Measurements from ENCODE around the gene IL11RA. TPM values are rescaled to one million over a fixed set of nuclear protein-coding genes. Genes with fewer than 3 reads are reported as not detected.

Gene IL11RA
- total and polyA plus RNA-seq, 2 of the 8 experiments (the other 6 are each of a cell fraction or from before 2014, with no cell fraction given) = 5.5 to 9.1 TPM

DNA sequence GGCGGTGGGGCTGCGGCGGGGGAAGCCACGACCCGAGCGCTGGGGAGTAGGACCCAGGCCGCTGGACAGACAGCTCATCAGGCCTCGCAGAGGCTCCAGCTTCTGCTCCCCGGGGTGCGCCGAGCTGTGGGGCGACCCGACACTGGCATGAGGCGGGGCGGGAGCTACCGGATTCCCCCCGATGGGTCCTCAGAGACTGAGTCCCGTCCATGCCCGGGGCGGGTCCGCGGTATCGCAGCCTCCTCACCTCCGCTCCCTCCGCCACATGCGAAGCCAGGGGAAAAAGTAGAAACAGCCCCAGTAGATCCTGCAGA, 13.0 kb downstream of the IL11RA start (continued):
- TF ChIP-seq RFX5 (IDR thresholded peaks at IDR 0.05; ENCODE audit: borderline replicate concordance, low read depth, low read length) = no peak
- TF ChIP-seq CTBP2 (IDR thresholded peaks at IDR 0.05; ENCODE audit: borderline replicate concordance, insufficient read depth, insufficient read length, low read length) = no peak
- TF ChIP-seq TEAD4 (IDR thresholded peaks at IDR 0.05; ENCODE audit: low read depth, low read length) = no peak
- TF ChIP-seq, protein P1, sequence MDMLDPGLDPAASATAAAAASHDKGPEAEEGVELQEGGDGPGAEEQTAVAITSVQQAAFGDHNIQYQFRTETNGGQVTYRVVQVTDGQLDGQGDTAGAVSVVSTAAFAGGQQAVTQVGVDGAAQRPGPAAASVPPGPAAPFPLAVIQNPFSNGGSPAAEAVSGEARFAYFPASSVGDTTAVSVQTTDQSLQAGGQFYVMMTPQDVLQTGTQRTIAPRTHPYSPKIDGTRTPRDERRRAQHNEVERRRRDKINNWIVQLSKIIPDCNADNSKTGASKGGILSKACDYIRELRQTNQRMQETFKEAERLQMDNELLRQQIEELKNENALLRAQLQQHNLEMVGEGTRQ (IDR thresholded peaks at IDR 0.05; ENCODE audit: low read length) = no peak
- peak; percentile 16; the same call in 1 of the 2 replicates for TF ChIP-seq MAX (IDR thresholded peaks at IDR 0.05)
- no peak for TF ChIP-seq RBBP5 (IDR thresholded peaks at IDR 0.05; ENCODE audit: borderline replicate concordance, low read depth, low read length)
- no peak for TF ChIP-seq SIX5 (IDR thresholded peaks at IDR 0.05; ENCODE audit: low read depth, low read length)
- TF ChIP-seq KDM5A (IDR thresholded peaks at IDR 0.05; ENCODE audit: low read length) = no peak
- TF ChIP-seq CEBPB (IDR thresholded peaks at IDR 0.05; ENCODE audit: low read depth, low read length) = no peak
- no peak for TF ChIP-seq YY1 (IDR thresholded peaks at IDR 0.05; ENCODE audit: low read depth, low read length)
- no peak for TF ChIP-seq SIRT6 (IDR thresholded peaks at IDR 0.05; ENCODE audit: low read length)
- peak in 1 of 2 experiments; percentile 12; a peak in 1 of 4 replicates for TF ChIP-seq SIN3A (conservative IDR thresholded peaks at IDR 0.05 in 1 of 2, IDR thresholded peaks at IDR 0.05 in 1 of 2; ENCODE audit: low read depth in 1 of 2, low read length in 2 of 2)
- TF ChIP-seq EZH2 (IDR thresholded peaks at IDR 0.05; ENCODE audit: low read depth, low read length, severe bottlenecking) = no peak
- no peak for TF ChIP-seq RAD21 (IDR thresholded peaks at IDR 0.05 in 1 of 2, conservative IDR thresholded peaks at IDR 0.05 in 1 of 2; ENCODE audit: low read depth in 2 of 2, low read length in 2 of 2)
- TF ChIP-seq ASH2L (IDR thresholded peaks at IDR 0.05; ENCODE audit: low read length) = peak; percentile 93
- TF ChIP-seq KDM4A (IDR thresholded peaks at IDR 0.05; ENCODE audit: low read depth, low read length, severe bottlenecking) = peak; percentile 64
- no peak; a peak in 1 of 3 replicates for TF ChIP-seq POLR2A (IDR thresholded peaks at IDR 0.05; ENCODE audit: control extremely low read depth in 1 of 2, low read depth in 2 of 2, low read length in 2 of 2)
- no peak for TF ChIP-seq SRF (IDR thresholded peaks at IDR 0.05; ENCODE audit: low read depth, low read length)
- no peak for TF ChIP-seq CHD1 (IDR thresholded peaks at IDR 0.05; ENCODE audit: low read depth, low read length)
- TF ChIP-seq GABPA (IDR thresholded peaks at IDR 0.05; ENCODE audit: borderline replicate concordance, insufficient read depth, low read length) = no peak
- TF ChIP-seq KDM1A (IDR thresholded peaks at IDR 0.05; ENCODE audit: borderline replicate concordance, low read length) = no peak
- TF ChIP-seq SAP30 (IDR thresholded peaks at IDR 0.05; ENCODE audit: insufficient read depth, insufficient replicate concordance, low read length) = peak; percentile 2
- no peak for TF ChIP-seq GTF2F1 (IDR thresholded peaks at IDR 0.05; ENCODE audit: borderline replicate concordance, low read depth, low read length)

Measured in H1 (cell line).